Upper lobe of right lung (tissue), 1 donor: Measurements from ENCODE around the gene COL4A1. TPM values are rescaled to one million over a fixed set of nuclear protein-coding genes. Genes with fewer than 3 reads are reported as not detected.
A peak's percentile ranks its signal among the peaks of the same experiment; 100 is the strongest.

ENCODE experiments used
- ATAC-seq: fragments of 200-7000 bp; cut with Tn5 transposase; one replicate; pipeline ENCODE4 v1.9.1; 2020; ENCODE audit warnings: mild to moderate bottlenecking, moderate library complexity
- DNase-seq: peaks from one replicate; pipeline ENCODE4 v3.0.0-alpha.2; 2020
- H3K27ac ChIP-seq: fragments of 200-600 bp; one replicate; pipeline ENCODE4 v1.8.0; 2022
- H3K27me3 ChIP-seq: fragments of 200-600 bp; one replicate; pipeline ENCODE4 v1.8.0; 2022; ENCODE audit warnings: mild to moderate bottlenecking
- H3K36me3 ChIP-seq: fragments of 200-600 bp; one replicate; pipeline ENCODE4 v1.8.0; 2022
- H3K4me1 ChIP-seq: fragments of 200-600 bp; one replicate; pipeline ENCODE4 v1.8.0; 2022
- H3K4me3 ChIP-seq: fragments of 200-600 bp; one replicate; pipeline ENCODE4 v1.8.0; 2022; ENCODE audit warnings: mild to moderate bottlenecking
- H3K9me3 ChIP-seq: fragments of 200-600 bp; one replicate; pipeline ENCODE4 v1.8.0; 2022
- intact Hi-C: fragments of 100-400 bp; cut with DNase I; formaldehyde crosslinking; loops from one replicate; pipeline ENCODE4 v1.11.0; 2022
- total RNA-seq: library from RNA; stranded (reverse); fragmentation: NEBNext Ultra II Directional; extraction: Animal tissue kit (Norgen Biotek cat#: 25700); gene quantifications from one replicate; pipeline ENCODE4 v1.2.1, GENCODE V29; 2021
- TF ChIP-seq, protein P1 (sequence below): fragments of 200-600 bp; IDR thresholded peaks from one replicate; pipeline ENCODE4 v1.8.0; 2022; ENCODE audit warnings: antibody characterized with exemption
- donor health status: DM: no; HTN: yes; CAD: no; lungs with severe emphysema.

The COL4A1 gene
- total RNA-seq, 1 donor from 2014 or later: 242 TPM

GRCh38 chr13:110237875-110238817, 68.8 kb downstream of the COL4A1 start:
- Histone ChIP-seq H3K36me3 (no peaks in the 10 kb centered on the region), H3K4me3 (no peak overlapping the region), H3K27me3 (no peaks in the 10 kb centered on the region), H3K27ac (peak overlapping the region; percentile 38), H3K9me3 (no peaks in the 10 kb centered on the region), H3K4me1 (peaks cover 31% of the 10 kb centered on the region)
- TF ChIP-seq, protein P1, sequence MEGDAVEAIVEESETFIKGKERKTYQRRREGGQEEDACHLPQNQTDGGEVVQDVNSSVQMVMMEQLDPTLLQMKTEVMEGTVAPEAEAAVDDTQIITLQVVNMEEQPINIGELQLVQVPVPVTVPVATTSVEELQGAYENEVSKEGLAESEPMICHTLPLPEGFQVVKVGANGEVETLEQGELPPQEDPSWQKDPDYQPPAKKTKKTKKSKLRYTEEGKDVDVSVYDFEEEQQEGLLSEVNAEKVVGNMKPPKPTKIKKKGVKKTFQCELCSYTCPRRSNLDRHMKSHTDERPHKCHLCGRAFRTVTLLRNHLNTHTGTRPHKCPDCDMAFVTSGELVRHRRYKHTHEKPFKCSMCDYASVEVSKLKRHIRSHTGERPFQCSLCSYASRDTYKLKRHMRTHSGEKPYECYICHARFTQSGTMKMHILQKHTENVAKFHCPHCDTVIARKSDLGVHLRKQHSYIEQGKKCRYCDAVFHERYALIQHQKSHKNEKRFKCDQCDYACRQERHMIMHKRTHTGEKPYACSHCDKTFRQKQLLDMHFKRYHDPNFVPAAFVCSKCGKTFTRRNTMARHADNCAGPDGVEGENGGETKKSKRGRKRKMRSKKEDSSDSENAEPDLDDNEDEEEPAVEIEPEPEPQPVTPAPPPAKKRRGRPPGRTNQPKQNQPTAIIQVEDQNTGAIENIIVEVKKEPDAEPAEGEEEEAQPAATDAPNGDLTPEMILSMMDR: no peak
- intact Hi-C loops: no loop called here
- ATAC-seq (no peak), DNase-seq (no peak)

GRCh38 chr13:110236831-110237261, 70.1 kb downstream of the COL4A1 start:
- ATAC-seq: peak; percentile 12
- no peaks in the 10 kb centered on the region for H3K36me3 ChIP-seq
- no peaks in the 10 kb centered on the region for H3K27me3 ChIP-seq
- peaks cover 39% of the 10 kb centered on the region for H3K4me1 ChIP-seq
- H3K9me3 ChIP-seq: no peaks in the 10 kb centered on the region
- peak overlapping the region; percentile 38 for H3K27ac ChIP-seq
- intact Hi-C loops: no loop called here
- H3K4me3 ChIP-seq: no peak overlapping the region
- TF ChIP-seq, protein P1: no peak
- no peak for DNase-seq

GRCh38 chr13:110236431-110236830, 70.5 kb downstream of the COL4A1 start:
- Histone ChIP-seq H3K27me3 (no peaks in the 10 kb centered on the region), H3K27ac (peak overlapping the region; percentile 38), H3K36me3 (no peaks in the 10 kb centered on the region), H3K9me3 (no peaks in the 10 kb centered on the region), H3K4me1 (peaks cover 39% of the 10 kb centered on the region), H3K4me3 (no peak overlapping the region)
- intact Hi-C loops: no loop called here
- TF ChIP-seq, protein P1: no peak
- DNase-seq (no peak), ATAC-seq (no peak)

DNA sequence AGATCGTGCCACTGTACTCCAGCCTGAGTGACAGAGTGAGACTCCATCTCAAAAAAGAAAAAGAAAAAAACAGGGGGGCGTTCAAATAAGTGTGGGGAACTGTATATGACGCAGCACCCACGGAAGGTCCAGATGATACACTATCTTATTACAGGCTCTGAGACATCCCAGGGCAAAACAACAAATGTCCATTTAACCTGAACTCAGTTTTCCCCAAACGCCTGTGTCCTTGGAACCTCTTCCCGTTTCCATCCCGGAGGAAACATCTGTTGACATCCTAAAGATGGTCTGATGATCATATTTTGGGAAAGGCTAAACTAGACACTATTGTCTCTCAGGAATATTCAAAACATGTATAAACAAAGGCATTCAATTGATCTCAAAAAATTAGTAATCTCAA, 72.4 kb downstream of the COL4A1 start:
- Histone ChIP-seq H3K4me1 (peaks cover 39% of the 10 kb centered on the region), H3K36me3 (no peaks in the 10 kb centered on the region), H3K27me3 (no peaks in the 10 kb centered on the region), H3K9me3 (no peaks in the 10 kb centered on the region), H3K27ac (peak overlapping the region; percentile 24), H3K4me3 (no peak overlapping the region)
- DNase-seq (no peak), ATAC-seq (no peak)
- intact Hi-C loops: no loop called here
- TF ChIP-seq, protein P1: no peak

DNA sequence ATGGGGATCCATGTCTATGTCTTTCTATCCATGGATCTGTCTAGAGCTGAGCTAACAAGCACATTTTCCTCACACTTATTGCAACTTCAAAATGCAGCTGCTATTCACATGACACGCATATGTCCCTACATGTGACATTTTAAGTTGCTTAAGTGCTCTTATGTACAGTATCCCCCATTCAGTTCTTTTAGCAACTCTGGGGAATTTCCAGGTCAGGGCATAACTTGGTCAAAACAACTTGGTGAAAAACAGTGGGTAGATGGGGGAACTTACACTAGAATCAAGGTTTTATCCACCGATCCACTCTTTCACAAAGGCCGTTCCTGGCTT, 73.0 kb downstream of the COL4A1 start:
- no peak for DNase-seq
- no peaks in the 10 kb centered on the region for H3K27me3 ChIP-seq
- no peaks in the 10 kb centered on the region for H3K36me3 ChIP-seq
- peaks cover 35% of the 10 kb centered on the region for H3K4me1 ChIP-seq
- no peaks in the 10 kb centered on the region for H3K9me3 ChIP-seq
- TF ChIP-seq, protein P1: no peak
- H3K4me3 ChIP-seq: peak overlapping the region; percentile 23
- ATAC-seq: no peak
- intact Hi-C loops: no loop called here
- peak overlapping the region; percentile 24 for H3K27ac ChIP-seq
